ENCODE measurements around the gene IGFL4.

Gene IGFL4

DNA sequence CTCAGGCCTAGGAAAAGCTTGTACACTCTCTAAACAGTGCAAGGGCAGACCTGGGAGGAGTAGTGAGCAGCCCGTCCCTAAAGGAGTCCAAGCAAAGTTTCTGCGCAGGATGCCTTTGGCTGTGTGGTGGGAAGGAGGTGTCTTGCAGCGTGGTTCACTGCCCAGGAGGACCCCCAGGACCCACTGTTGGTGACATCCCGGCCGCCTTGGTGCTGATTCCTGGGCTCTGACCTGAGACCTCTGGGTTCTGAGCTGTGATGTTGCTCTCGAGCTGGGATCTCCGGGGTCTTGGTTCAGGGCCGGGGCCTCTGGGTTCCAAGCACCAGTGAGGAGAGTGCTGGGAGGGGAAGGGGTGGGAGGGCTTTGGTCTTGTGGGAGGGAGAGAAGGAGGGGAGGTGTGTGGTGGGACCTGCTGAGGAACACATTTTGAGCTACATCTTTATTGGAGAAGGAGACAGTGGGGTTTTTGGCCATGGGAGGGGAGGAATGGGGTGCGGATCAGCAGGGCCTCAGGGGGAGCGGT is 22.0 kb downstream of the IGFL4 start:
- no peak for DNase-seq

DNA sequence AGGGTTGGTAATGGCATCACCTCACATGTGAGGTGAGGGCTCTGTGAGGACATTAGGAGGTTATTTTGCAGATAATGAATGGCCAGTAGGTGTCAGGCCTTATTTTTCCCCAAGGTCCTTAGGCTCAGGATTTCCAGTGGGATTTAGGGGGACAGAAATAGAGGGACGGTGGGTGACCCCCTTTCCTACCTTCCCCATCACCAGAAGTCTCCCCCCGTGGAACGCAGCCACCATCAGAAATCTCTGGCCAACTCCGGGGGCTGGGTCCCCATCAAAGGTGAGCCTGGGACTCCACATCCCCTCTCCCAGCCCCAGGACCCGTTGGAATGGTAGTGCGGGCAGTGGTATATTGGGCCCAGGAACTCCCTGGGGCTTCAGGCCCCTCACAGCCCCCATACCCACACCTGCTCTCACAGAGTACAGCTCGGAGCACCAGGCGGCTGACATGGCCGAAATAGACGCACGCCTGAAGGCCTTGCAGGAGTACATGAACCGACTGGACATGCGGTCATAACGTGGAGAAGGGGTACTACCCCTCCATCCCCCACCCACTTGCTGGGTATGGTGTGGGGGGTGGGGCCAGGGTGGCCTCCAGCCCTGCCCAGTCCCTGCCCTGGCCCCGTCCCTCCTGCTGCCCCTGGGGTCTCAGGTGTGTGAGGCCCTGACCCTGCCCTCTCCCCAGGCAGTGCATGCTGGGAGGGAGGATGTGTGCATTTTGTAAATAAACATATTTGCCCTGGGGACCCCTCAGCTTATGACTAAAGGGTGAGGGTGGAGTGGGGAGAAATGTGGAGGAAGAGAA is 22.7 kb downstream of the IGFL4 start:
- DNase-seq = no peak

- DNase-seq = no peak
Observed at GRCh38 chr19:46017095-46017429, 23.7 kb downstream of the IGFL4 start.

- DNase-seq = peak; percentile 78
Observed at GRCh38 chr19:46016426-46017094, 24.2 kb downstream of the IGFL4 start.

DNA sequence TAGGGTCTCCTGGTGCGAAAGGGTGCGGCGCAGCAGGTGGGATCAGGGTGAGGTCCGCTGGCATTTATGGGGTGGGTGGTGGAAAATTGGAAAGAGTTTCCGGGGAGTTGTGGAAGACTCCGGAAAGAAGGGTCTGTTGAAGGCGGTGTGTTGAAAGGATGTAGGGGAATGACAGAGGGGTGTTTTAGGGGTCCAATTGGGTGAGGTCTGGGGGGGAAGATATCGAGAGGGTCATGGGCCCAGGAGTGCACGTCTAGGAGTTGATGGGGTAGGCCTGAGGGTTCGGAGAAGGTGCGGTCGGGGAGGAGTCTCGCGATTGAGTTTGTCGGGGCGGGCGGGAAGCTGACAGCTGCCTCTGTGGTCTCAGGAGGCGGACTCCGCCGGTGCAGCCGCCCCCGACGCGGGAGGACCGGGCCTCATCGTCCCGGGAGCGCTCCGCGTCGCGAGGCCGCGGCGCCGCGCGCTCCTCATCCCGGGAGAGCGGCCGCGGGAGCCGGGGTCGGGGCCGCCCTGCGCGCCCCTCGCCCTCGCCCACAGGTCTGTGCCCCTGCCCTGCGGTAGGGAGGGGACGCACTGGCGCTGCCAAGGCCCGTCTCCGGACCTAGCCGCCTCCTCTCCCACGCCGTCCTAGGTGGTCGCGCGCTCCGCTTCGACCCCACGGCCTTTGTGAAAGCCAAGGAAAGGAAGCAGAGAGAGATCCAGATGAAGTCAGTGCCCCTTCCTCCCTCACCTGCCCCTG is 24.9 kb downstream of the IGFL4 start:
- no peak for DNase-seq

GRCh38 chr19:46014941-46015686 is 25.7 kb downstream of the IGFL4 start:
- DNase-seq = peak; percentile 76

DNA sequence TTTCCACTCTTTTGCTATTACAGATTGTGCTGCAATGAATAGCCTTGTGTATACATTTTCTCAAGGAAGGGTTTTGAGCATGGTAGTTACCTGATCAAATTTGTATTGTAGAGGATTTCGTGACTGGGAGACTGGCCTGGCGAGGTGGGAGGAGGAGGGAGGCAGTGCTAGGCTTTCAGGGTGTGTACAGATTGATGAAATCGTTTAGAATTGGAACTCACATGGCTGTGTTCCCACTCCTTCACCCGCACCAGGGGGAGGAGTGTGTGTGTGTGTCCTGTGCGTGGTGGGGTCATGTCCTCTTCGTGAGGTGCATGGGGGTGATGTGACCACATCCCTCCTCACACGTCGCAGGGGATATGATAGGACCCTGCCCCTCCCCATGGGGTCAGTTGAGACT is 26.3 kb downstream of the IGFL4 start:
- DNase-seq = no peak

DNA sequence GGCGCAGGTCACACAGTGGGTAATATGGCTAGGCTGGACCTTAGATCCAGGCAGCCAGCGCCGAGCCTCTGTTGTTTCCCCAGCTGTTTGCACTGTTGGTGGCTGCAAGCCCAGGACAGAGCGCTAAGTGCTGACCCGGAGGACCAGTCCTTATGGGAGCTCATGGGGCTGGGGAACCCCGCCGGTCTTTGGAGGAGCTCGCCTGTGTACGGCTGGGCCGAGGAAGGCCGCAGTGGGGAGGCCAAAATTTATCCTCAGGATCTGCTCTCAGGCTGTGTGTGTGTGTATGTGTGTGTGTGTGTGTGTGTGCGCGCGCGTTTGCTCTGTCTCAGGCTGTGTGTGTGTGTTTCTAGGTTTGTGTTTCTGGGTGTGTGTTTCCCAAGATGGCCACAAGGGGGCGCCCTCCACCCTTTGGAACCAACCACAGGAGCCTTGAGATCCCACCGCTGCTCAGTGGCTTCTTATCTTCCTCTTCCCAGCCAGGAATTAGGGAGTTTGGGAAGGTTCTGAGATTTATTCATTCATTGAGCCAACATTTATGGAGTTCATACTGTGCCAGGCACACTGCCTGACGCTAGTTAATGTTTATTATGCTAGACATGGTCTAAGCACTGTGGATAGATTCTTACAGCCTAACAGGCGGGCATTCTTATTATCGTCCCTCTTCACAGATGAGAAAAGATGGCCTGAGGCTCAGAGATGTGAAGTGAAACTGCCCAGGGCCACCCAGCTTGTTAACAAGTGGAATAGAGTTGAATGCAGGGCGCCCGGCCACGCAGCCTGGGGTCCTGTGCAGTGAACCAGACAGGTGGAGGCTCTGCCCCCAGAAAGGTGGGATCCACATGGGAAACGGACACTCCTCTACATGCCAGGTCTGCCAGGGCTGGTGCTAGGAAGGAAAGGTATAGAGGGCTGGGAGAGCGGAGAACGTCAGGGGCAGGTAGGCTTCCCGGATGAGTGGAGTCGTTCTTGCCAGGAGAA is 31.0 kb downstream of the IGFL4 start:
- DNase-seq = no peak

- no peak for DNase-seq
Observed at GRCh38 chr19:46006411-46006810, 34.4 kb downstream of the IGFL4 start.

- no peak for DNase-seq
Observed at GRCh38 chr19:46002678-46003275, 38.0 kb downstream of the IGFL4 start.

GRCh38 chr19:46000491-46001246 is 40.1 kb downstream of the IGFL4 start:
- peak; percentile 70 for DNase-seq

DNA sequence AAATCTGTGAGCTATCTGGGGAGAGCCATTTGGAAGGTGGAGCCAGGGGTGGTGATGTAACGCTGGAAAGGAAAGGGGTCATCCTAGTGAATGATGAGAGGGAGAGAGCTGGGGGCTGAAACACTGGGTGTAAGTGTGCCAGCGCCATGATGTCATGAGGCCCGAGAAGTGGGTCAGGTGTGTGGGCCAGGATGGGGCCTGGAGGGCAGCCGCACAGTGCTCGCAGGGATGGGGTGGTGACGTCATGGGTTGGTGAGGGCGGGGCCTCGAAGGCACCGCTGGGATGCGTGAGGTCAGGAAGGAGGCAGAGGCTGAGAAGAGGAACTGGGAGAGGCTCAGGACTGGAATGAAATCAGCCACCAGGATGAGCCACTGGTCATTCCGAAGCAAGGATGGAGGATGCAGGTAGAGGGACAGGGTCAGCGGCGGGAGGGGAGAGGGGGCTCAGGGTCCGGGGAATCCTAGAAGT is 41.1 kb downstream of the IGFL4 start:
- no peak for DNase-seq

GRCh38 chr19:45998834-45999233 is 42.0 kb downstream of the IGFL4 start:
- DNase-seq = no peak

DNA sequence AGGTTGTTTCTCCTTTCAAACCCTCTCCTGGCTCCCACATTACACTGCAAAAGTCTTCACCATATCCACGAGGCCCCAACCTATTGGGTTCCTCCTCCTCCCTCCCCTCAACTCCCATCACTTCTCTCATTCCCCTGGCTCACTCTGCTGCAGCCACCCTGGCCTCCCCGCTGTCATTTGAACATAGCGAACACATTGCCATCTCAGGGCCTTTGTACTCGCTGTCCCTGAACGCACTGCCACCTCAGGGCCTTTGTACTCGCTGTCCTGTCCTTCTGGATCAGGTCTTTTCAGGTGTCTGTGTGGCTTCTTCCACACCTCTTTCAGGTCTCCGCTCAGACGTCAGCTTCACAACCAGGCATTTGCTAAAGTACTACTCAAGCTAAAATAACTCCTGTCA is 43.9 kb downstream of the IGFL4 start:
- DNase-seq = no peak

DNA sequence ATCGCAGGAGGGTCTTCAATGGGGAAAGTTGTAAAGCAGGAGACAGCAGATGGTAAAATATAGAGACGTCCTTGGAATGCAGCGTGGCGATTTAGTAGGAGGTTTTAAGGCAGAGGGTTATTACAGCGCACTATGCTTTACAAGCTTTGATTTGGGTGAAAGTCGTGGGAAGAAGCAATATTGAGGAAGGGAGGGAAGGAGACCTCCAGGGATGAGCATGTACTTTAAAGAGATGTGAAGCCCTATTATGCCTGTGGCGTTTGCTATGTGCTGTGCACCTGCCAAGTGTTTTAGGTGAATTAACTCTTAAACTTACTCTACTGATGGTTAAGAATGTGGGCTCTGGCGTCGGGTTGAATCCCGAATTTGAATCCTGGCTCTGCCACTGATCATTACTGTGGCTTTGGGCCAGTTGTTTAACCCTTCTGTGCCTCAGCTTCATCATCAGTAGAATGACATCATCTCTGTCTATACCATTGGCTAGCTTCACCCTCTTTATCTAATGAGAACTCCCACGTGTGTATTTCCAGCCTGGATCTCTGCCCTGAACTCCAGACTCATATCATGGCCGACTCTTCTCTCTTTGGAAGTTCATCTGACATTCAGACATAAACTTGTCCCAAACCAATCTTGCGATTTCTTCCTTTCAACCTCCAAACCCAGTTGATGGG is 45.0 kb downstream of the IGFL4 start:
- no peak for DNase-seq

GRCh38 chr19:45994998-45995714 is 45.6 kb downstream of the IGFL4 start, which contains the start of gene CCDC61:
Gene CCDC61 (plus strand): TSS chr19:45995467. CDS start chr19:46003019, 7,552 bp downstream.
- peak; percentile 98 for DNase-seq

- no peak for DNase-seq
Observed at GRCh38 chr19:45994456-45994997, 46.3 kb downstream of the IGFL4 start.

DNA sequence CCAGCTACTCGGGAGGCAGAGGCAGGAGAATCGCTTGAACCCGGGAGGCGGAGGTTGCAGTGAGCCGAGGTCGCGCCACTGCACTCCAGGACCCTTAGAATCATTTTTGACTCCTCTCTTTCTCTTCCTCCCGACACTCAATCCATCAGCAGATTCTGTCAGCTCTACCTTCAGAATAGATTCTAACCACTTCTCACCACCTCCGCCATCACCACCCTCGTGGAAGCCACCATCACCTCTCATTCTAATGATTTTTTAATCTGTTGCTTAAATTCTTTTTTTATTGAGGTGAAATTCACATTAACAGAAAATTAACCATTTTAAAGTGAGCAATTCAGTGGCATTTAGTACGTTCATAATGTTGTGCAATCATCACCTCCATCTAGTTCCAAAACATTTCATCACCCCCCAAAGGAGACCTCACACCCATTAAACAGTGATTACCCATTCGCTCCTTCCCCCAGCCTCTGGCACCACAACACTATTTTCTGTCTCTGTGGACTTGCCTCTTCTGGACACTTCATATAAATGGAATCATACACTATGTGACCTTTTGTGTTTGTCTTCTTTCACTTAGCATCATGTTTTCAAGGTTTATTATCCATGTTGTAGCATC is 50.6 kb downstream of the IGFL4 start:
- no peak for DNase-seq
